NB4 (cell line): ENCODE measurements around the gene NPTXR.

Source experiments
- DNase-seq: peaks from one replicate; pipeline ENCODE4 v3.0.0; 2010; ENCODE audit warnings: low read depth
- H3K4me3 ChIP-seq: one replicate; pipeline ENCODE4 v1.5.1; 2011; ENCODE audit warnings: mild to moderate bottlenecking, low read depth, low read length, moderate library complexity
- MYC ChIP-seq: IDR thresholded peaks from 2 replicates; pipeline ENCODE4 v1.6.1; 2011; ENCODE audit warnings: low read depth, low read length
- POLR2A ChIP-seq: IDR thresholded peaks from 2 replicates; pipeline ENCODE4 v1.6.1; 2011; ENCODE audit warnings: mild to moderate bottlenecking; ENCODE audit not compliant: insufficient read length; ENCODE audit errors: extremely low read depth
- TF ChIP-seq, protein P1 (sequence below): IDR thresholded peaks from one replicate; pipeline ENCODE4 v1.5.1; 2012; ENCODE audit warnings: low read depth, low read length
- TF ChIP-seq, protein P2 (sequence below): IDR thresholded peaks from 2 replicates; pipeline ENCODE4 v1.6.1; 2011; ENCODE audit warnings: low read depth, low read length

Gene NPTXR

DNA sequence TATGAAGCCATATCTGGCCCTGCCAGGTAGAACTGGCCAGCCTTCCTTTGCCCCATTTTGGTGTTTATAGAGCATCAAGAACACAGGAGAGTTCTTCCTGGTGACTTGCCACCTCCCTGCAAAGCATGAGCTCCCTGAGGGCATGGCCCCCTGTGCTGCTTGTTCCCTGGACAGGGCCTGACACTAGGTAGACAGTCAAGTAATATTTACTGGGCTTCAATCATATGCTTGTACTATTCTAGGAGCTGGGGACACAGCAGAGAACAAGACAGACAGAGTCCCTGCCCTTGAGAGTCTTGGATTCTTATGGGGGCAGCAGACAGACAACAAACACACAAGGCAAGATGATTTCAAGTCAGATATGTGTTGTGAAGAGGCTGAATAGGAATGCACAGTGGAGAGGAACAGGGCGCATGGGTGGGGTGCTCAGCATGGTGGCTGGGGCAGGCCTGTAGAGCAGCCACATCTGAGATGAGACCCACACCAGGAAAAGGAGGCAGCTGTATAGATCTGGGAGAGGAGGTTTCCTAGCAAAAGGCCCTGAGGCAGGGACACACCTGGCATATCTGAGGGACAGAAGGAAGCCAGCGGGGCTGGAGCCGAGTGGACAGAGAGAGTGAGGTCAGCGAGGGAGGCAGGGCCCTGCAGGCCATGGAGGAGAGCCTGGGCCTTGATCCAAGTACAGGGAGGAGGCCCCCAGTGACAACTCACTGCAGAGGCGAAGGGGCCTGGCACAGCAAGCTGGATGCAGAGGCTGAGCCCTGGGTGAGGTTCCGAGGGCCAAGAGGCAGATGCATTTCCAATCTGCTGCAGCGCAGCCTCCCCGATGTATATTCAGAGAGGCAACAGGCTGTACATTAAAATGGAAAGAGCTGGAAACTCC, 38.4 kb upstream of the NPTXR start:
- no peak overlapping the region for H3K4me3 ChIP-seq
- no peak for TF ChIP-seq MYC
- DNase-seq, result no peak

GRCh38 chr22:38881464-38881871, 37.6 kb upstream of the NPTXR start:
- H3K4me3 ChIP-seq, result no peak overlapping the region
- TF ChIP-seq POLR2A (no peak), MYC (no peak)
- TF ChIP-seq, protein P1, sequence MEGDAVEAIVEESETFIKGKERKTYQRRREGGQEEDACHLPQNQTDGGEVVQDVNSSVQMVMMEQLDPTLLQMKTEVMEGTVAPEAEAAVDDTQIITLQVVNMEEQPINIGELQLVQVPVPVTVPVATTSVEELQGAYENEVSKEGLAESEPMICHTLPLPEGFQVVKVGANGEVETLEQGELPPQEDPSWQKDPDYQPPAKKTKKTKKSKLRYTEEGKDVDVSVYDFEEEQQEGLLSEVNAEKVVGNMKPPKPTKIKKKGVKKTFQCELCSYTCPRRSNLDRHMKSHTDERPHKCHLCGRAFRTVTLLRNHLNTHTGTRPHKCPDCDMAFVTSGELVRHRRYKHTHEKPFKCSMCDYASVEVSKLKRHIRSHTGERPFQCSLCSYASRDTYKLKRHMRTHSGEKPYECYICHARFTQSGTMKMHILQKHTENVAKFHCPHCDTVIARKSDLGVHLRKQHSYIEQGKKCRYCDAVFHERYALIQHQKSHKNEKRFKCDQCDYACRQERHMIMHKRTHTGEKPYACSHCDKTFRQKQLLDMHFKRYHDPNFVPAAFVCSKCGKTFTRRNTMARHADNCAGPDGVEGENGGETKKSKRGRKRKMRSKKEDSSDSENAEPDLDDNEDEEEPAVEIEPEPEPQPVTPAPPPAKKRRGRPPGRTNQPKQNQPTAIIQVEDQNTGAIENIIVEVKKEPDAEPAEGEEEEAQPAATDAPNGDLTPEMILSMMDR, result no peak
- TF ChIP-seq, protein P2, sequence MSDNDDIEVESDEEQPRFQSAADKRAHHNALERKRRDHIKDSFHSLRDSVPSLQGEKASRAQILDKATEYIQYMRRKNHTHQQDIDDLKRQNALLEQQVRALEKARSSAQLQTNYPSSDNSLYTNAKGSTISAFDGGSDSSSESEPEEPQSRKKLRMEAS, result no peak
- DNase-seq, result no peak

GRCh38 chr22:38879961-38880360, 36.1 kb upstream of the NPTXR start:
- TF ChIP-seq, protein P2, result no peak
- TF ChIP-seq, protein P1, result no peak
- TF ChIP-seq MYC (no peak), POLR2A (no peak)
- no peak overlapping the region for H3K4me3 ChIP-seq
- DNase-seq, result no peak

DNA sequence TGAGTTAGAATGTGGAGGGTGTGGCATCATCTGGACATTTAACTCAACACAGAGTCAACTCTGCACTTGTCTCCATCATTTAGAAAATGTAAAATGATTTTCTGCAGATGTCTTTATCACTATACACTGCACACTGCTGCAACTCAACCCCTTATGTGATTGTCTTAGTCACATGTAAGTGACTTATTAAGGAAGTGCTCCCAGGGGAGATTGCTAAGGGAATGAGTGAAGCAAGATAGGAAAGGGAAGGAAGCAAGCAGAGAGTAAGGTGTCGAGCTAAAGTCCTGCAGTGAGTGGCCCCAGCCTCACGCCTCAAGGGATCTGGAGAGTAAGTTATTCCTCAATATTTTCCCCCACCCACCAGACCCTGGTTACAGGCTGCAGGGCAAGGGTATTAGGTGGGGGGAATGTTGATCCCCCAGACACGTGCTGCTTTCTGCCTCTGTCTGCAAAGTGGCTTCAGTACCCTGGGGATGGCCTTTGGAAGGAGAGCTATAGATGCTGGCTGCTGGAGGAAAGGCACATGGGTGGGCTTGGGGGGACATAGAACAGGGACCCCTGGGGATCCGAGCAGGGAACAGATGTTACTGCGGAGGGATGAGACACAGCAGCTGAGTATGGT, 35.4 kb upstream of the NPTXR start:
- H3K4me3 ChIP-seq, result no peak overlapping the region
- TF ChIP-seq MYC, result no peak
- TF ChIP-seq, protein P1, result no peak
- TF ChIP-seq POLR2A, result no peak
- TF ChIP-seq, protein P2, result no peak
- DNase-seq, result peak; percentile 55

DNA sequence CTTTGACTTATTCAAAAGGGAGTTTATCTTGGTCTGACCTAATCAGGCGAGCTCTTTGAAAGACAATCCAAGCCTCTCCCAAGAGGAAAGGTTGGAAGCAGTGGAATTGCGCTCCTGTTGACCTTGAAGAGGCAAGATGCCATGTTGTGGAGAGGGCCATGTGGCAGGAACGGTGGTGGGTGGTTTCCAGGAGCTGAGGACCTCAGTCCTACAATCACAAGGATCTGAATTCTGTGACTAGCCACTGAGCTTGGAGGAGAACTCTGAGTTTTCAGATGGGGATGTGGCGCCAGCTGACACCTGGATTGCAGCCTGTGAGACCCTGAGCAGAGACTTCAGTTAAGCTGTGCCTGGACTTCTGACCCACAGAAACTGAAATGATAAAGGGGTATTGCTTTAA, 34.2 kb upstream of the NPTXR start:
- no peak for TF ChIP-seq MYC
- no peak for TF ChIP-seq POLR2A
- TF ChIP-seq, protein P2, result no peak
- TF ChIP-seq, protein P1, result no peak
- DNase-seq, result no peak
- no peak overlapping the region for H3K4me3 ChIP-seq

DNA sequence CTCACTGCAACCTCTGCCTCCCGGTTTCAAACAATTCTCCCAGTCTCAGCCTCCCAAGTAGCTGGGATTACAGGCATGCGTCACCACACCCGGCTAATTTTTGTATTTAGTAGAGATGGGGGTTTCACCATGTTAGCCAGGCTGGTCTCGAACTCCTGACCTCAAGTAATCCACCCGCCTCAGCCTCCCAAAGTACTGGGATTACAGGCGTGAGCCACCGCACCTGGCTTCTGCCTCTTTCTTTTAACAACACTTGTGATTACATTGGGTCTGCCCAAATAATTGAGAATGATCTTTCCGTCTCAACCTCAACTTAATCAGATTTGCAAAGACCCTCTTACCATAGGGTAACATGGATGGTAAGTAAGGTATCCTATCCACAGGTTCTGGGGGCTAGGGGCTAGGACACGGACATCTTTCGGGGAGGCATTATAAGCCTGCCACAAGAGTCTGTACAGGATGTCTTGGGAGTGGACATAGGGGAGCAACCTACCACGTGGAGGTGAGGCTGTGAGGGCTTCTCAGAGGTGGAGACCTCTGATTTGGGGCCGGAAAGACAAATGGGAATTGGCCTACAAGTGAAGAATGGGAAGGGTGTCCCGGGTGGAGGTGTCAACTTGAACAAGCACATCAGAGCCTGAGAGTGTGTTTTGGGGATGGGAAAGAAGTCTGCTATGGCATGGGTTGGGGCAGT, 30.8 kb upstream of the NPTXR start:
- DNase-seq, result no peak
- no peak overlapping the region for H3K4me3 ChIP-seq
- TF ChIP-seq POLR2A, result no peak
- TF ChIP-seq, protein P1, result no peak
- TF ChIP-seq, protein P2, result no peak
- TF ChIP-seq MYC, result no peak
